HG02623 (cell line): Measurements from ENCODE around the gene TRAPPC12.
"Not testable (repeated sequence)": the region's sequence is repeated elsewhere in the genome, so short reads cannot be mapped to it uniquely, and the experiment has no call there.

Experiments
- ATAC-seq: cut with Tn5 transposase; IDR thresholded peaks from one replicate; pipeline ENCODE4 v1.9.1; 2021; ENCODE audit warnings: moderate library complexity; ENCODE audit not compliant: unreplicated experiment

TRAPPC12 gene

DNA sequence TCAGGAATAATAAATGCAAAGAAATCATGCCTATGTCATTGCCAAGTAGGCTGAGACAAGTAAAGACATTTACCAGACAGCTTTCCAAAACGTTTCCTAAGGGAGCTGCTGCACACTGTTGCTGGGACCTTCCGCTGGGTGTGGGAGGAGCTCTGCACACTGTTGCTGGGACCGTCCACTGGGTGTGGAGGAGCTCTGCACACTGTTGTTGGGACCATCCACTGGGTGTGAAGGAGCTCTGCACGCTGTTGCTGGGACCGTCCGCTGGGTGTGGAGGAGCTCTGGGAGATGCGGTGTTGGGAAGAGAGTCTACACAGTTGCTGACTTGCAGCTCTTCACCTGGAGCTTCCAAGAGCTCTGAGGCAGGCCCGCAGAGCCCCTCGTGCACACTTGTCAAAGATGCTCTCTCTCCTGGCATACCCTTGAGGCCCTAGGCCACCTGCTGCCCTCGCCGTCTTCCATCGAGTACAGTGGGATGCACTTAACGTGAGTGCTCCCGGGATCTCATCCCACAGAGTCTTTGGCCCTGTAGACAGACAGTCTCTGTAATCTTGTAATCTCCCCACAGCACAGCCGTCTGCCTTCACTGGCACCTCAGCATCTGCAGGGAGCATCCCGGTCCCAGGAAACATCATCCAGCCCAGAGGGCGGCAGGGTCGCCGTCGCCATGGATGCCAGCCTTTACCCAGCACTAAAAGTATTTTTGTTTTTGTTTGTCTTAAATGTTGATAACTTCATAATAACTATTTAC, 51.4 kb downstream of the TRAPPC12 start:
- ATAC-seq = no peak

DNA sequence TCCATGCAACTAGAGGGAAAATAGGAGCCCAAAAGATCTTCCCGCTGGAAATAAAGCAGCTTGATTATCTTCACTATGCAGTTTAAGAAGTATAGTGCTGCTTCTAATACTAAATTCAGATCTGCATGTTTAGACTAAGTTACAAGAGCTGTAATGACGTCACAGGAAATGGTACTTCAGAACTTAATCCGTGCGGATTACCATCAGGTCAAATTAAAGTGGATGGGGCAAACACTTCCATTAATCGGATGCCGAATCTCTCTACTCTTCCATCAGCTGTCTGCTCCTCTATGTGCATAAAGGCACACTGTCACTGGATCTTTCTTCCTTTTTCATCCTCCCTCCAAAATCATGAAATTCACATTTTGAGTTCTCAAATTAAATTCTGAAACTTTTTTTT, 52.6 kb downstream of the TRAPPC12 start:
- ATAC-seq = no peak

DNA sequence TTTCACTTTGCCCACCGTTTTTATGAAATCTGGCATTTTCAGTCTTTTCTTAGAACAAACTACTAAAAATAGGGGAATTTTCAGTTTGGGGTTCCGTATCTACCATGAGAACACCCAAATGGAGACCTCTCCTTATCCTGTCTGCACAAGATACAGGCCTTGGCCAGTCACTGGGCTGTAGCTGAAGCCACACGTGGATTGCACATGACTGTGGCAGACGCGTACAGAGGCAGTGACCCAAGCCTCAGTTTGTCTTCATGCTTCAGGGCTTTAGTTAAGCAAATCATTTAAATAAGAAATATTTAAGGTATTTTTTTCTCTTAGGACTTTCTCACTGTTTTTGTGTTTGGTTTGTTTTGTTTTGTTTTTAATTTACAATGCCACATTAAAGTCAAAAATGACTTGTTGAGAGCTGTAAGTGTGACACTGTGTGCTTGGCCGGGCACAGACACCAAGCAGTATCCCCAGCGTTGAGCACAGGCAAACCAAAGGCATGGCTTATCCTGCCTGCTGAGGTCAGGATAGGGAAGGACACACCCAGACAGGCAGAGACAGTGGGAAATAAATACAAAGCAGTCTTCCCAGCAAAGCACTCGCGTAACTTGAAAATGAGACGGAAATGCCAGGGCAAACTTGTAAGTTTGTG, 53.3 kb downstream of the TRAPPC12 start:
- no peak for ATAC-seq

- no peak for ATAC-seq
Measured at GRCh38 chr2:3433339-3433699, 53.8 kb downstream of the TRAPPC12 start.

DNA sequence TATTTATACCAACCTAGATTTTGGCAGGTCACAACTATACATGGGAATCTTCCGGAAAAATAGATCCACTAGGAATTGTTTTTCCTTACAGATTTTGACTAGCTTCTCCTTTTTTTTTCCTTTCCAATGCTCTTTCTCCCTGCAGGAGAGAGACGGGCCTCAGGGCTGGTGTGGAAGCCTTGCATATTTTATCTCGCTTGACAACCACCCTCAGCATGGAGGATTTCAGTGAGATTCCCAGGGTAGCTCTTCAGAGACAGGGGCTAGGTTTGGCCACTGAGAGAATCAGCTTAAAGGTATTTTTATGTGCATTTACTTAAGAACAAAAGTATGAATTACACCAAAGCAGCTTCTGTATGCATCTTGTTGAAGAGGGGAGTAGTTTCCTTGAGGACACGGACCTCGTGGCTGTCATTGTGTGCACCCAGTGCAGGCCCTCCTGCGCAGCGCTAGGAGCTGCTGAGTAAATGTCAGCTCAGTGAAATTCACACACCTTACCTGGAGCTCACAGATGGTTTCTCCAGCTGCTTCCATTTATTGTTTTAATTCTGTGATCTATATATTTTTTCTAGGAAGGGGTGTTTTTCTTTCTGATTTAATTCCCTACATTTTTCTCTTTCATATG, 54.4 kb downstream of the TRAPPC12 start:
- no peak for ATAC-seq

GRCh38 chr2:3434654-3435053, 55.2 kb downstream of the TRAPPC12 start:
- no peak for ATAC-seq

GRCh38 chr2:3435445-3435844, 56.0 kb downstream of the TRAPPC12 start:
- ATAC-seq = no peak

- no peak for ATAC-seq
Measured at GRCh38 chr2:3440477-3440876, 61.0 kb downstream of the TRAPPC12 start.

- no peak for ATAC-seq
Measured at GRCh38 chr2:3441465-3441864, 62.0 kb downstream of the TRAPPC12 start.

- ATAC-seq = no peak
Measured at GRCh38 chr2:3442185-3442584, 62.7 kb downstream of the TRAPPC12 start.

DNA sequence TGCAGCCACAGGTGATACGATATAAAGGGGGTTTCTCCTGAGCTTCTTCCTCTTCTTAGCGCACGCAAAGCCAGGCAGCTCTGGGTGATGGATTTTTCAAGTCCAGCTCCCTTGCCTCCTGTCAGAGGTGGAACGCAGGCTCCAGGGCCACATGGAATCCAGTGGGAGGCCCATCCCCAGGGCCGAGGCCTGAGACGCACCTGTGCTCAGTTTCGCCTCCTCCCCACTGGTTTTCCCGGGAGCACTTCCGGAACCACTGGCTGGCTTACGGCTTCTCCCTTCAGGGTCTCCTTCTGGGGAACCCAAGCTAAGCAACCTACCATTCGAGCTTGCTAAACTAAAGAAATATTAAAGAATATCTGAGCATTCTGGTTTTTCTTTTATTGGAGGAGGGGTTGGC, 63.6 kb downstream of the TRAPPC12 start:
- no peak for ATAC-seq

DNA sequence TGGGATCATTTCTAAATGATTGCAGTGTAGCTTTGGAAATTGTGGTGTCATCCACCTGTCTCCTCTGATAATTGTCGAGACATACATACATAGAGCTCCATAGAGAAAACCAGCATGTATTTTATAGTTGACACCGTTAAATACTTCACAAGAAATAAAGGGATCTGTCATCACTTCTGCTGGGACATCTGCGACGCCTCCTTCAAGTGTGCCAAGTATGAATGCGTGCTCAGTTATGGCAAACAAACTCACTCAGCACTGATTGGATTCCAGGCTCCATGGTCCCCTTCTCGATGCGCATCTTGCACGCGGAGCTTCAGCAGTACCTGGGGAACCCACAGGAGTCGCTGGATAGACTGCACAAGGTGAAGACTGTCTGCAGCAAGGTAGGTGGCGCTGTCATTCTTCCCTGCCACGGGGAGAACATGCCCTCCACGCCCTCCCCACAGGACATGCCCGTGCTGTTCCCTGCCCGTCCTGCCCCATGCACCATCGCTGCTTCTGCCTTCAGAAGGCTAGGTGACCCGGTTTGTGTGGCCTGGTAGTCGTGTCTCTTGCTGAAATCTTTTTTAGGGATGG, 64.1 kb downstream of the TRAPPC12 start:
- ATAC-seq = no peak

DNA sequence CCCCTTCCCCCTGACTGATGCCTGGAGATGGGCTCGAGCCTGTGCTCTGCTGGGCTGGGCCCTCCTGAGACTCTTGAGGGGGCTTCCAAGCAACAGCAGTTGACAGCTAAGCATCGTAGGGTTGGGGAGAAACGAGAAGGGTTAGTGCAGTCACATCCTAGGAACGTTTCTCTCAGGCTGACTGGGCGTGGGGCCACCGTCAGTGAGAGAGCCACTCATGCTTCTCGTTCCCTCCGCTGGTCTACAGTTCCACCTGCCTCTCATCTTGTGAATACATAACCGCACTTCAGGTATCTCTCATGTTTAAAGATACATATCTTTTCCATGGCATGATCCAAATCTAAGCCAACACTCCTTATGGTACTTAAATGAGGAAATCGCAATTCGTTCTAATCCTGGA, 66.4 kb downstream of the TRAPPC12 start:
- no peak for ATAC-seq

GRCh38 chr2:3446381-3446780, 66.9 kb downstream of the TRAPPC12 start:
- no peak for ATAC-seq

- ATAC-seq = not testable (repeated sequence)
Measured at GRCh38 chr2:3447186-3447585, 67.7 kb downstream of the TRAPPC12 start.

GRCh38 chr2:3447789-3448317, 68.4 kb downstream of the TRAPPC12 start:
- no peak for ATAC-seq

DNA sequence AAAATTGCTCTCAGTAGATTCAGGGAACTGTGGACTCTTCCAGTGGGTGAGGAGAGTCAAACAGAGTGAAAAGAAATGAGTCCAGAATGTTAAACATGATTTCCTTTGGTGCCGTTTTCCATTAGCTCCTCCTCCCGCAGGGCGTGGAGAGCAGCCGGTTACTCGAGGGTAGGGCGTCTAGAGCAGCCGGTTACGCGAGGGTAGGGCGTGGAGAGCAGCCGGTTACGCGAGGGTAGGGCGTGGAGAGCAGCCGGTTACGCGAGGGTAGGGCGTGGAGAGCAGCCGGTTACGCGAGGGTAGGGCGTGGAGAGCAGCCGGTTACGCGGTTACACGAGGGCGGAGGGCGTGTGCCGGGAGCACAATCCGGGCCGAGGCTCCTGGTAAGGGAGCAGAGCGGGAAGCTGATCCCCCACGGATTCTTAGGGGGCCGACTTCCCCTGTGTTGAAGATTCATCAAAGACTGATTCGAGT, 69.0 kb downstream of the TRAPPC12 start:
- ATAC-seq = not testable (repeated sequence)

DNA sequence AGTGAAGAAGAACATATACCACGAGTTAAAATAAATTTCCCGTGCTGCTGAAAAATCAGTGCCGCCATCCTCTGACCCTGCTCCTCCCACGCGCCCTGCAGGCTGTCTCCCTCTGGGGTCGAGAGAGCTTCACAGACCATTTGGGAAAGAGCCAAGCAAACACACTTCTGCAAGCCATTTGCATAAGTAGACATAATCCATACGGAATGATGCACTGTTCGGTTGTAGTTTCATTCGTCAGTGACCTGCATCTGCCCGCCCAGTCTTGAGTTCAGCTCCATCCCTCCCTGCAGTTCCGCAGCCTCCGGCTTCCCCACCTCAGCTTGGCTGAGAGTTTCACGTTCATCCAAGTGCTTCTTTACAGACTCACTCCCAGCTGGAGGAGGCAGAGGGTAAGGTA, 69.6 kb downstream of the TRAPPC12 start:
- no peak for ATAC-seq

DNA sequence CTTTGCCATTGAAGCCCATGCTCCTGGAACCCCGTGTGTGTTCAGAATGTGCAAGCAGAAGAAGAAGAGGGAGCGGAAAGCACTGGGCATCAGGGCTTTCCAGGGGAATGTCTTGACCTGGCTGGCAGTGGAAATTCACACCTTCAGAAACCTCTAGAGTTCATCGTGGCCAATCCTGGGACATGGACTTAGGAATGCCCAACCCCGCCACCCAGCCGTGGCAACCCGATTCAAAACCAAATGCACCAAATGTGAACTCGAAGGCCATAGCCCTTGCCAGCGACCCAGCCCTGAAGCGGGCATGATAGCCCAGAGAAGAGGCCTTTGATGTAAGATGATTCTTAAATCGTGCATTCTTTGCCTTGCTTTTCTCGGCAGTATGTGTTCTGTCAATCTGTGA, 70.4 kb downstream of the TRAPPC12 start:
- no peak for ATAC-seq

DNA sequence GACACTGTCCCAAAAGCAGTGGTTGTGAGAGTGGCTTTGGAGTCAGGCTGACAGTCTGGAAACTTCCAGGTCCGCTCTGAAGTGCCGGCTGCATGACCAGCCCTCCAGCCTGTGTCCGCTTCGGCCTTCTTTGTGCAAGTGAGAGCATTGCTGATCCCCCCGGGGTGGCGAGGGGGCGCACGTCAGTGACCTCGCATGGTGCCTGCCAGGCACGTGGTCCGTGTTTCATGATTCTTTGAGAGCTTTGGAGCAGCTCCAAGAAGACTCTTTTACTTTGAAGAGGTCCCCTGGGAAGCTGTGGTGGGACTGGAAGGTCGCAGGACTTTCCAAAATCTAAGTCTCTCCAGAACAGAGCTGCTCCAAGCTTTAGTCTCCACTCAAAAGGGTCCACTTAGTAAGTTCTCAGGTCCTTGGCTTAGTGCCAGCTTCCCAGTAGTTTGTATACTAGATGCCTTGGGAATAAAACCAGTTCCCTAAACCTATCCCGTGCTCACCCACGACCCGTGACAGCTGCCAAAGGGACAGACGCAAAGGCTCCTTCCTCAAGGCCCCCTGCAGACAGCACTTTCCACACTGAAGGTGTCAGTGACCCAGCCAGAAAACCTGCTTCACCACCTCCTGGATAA, 71.0 kb downstream of the TRAPPC12 start:
- no peak for ATAC-seq

GRCh38 chr2:3451169-3451568, 71.7 kb downstream of the TRAPPC12 start:
- no peak for ATAC-seq
